HG02642 (cell line): Measurements from ENCODE around the gene ATP13A4.

Experiments
- ATAC-seq: cut with Tn5 transposase; IDR thresholded peaks from one replicate; pipeline ENCODE4 v1.9.1; 2021; ENCODE audit warnings: mild to moderate bottlenecking; ENCODE audit not compliant: unreplicated experiment, poor library complexity

ATP13A4 gene

DNA sequence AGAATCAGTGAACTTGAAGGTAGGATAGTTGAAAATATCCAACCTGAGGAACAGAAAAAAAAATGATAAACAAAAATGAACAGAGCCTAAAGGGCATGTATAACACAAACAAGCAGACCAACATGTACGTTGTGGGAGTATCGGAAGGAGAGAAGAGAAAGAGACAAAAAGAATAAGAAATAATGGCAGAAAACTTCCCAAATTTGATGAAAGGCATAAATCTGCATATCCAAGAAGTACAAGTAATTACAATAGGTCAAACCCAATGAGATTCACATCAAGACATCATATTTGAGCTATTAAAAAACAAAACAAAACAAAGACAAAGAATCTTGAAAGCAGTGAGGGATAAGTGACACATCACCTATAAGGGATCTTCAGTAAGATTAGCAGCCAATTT is 138.1 kb downstream of the ATP13A4 start:
- no peak for ATAC-seq

DNA sequence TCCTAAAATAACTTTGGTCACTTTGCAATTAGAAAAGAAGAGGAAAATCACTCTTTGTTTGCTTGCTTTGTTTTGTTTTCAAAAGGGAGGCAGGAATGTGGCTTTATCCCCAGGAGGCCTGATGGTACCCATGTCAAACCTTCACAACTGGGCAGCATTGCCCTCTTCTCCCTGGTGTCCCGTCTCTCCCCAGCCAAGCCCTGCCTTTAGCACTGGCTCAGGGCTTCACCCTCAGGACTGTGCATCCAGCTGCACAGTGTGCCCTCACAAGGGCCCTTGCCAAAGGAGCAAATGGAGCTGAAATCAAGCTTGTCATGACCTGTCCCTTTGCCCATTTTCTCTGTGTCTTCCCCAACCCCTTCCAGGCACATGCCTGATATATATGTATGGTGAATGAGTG is 147.0 kb downstream of the ATP13A4 start:
- ATAC-seq, result no peak

DNA sequence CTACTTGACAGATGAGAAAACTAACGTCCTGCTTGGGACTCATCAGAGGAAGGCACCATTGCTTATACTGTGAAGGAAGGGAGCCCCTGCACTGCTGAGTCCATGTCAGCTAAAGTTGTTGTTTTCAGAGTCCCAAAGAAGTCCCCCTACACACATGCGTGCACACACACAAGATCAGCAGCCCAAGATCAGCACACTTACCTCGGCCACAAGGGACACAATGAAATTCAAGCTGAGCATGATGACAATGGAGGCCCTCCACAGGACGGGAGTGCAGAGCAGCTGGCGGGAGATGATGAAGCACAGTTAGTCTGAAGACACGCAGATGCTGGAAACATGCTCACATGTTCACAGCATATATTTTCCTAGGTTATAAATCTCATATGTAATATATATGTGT is 147.6 kb downstream of the ATP13A4 start:
- ATAC-seq, result no peak

DNA sequence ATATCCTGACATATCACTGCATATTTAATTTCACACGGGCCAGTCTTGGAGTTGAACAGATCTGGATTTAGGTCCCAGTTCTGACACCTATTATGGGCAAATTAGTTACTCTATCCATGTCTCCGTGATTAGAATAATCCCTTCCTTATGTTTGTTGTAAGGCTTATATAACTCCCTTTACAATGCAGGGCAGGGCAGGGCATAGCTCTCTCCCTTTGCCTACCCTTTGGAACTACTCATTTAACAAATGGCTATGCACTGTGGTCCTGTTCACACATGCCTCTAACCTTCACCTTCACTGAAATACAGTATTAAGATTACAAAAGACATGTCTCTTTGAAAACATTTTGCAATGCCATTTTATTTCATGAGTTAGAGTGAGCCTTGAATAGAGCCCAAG is 151.4 kb downstream of the ATP13A4 start:
- ATAC-seq, result no peak

DNA sequence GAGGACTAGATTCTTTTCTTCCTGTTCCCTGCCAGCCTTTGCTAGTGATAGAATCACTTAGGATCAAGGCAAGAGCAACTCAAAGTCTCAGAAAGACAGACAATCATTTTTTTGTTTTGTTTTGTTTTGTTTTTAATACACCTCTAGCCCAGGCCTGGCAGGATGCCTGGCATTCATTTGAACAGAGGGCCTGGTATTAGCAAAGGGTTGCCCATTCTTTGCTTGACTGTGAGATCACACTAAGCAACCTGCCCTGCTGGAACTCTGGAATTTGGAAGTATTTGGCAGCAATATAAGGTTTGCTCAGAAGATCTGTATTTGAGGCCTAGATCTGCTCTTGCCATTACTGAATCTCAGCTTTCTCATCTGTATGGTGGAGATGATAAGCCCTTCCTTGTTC is 154.4 kb downstream of the ATP13A4 start:
- ATAC-seq, result no peak

DNA sequence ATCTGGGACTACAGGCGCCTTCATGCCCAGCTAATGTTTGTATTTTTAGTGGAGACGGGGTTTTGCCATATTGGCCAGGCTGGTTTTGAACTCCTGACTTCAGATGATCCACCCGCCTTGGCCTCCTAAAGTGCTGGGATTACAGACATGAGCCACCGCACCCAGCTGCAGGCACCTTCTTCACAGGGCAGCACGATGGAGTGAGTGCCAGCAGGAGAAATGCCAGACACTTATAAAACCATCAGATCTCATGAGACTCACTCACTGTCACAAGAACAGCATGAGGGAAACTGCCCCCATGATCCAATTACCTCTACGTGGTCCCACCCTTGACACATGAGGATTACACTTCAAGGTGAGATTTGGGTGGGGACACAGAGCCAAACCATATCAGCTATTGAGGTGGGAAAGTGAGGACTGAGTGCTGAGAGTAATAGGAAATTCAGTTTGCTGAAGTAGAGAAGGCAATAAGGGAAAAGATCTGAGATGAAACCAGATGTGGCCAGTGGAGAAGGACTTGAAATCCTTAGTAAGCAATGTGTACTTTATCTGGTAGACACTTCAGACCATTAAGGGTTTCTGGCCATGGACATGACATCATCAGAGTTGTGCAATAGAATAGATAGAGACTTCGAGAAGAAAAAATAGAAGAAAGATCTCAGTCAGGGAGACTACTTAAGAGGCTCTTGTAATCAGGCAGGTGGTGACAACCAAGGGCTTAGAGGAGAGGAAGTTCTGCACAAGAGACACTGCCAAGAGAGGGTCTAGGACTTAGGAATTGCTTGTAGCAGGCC is 158.0 kb downstream of the ATP13A4 start:
- no peak for ATAC-seq

DNA sequence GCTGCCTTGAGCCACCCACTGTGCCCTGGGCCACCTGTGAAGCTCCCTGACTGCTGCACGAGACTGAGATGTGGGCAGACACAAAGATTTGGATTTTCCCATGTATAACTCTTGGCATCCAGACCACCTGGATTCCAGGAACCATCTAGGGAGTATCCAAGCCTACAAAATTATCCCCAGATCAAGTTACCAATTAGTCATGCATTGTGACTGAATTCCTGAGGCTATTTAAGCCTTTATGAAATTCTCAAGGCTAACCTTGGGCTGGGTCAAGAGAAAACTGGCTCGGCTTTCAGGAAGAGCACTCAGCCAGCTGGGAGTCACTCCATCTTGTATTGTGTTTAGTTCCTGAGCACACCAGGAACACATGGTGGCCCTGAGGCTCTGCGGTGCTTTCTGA is 162.8 kb downstream of the ATP13A4 start:
- ATAC-seq, result no peak

DNA sequence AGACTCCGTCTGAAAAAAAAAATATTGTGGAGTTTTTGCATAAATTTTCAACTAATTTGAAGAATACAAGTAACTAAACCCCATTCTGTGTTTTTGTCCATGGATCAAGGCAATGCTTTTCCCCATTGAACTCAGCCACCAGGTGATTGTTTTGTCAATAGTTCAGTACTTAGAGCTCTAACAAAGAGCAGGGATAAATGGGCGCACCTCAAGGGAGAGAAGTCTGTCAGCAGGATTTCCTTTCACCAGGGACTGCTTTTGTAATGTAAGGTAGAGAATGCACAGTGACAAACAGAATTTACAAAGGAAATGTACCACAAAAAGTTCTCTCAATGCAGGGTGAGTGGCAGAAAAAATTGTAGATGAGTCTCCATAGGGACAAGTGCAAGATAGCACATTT is 165.4 kb downstream of the ATP13A4 start:
- no peak for ATAC-seq

DNA sequence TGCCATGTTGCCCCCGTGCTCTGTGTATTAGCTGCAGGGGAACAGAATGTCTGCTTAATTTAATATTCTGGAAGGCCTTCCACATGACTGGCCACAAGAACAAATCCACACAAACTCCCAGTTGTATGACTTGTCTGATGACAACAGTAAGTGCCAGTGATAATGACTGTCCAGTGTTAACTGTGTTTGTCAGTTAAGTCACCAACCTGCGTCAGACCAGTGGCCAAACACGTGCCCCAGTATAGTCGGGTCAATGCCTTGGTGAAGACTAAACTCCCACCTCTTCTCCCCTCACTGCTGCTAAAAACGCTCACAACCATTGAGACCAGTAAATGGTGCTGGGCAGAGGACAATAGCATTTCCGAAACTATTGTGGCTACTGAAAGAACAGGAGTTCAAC is 166.3 kb downstream of the ATP13A4 start:
- ATAC-seq, result no peak

DNA sequence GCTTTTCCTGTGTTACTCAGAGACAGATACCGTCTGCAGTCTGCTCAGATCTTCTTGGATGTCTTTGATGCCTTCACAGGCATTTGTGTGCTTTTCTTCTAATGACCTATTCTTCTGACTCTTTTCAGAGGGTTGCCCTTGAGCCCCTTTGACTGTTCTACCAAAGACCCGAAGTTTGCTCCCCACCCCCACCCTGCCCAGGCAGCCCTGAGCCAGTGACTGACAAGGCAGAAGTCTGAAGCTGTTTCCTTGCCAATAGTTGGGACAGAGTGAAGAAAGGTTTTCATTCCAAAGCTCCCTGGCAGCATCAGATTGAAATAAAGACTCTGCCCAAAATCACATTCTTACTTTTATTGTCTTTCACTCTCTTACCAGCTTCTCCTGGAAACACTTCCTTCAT is 167.1 kb downstream of the ATP13A4 start:
- no peak for ATAC-seq

DNA sequence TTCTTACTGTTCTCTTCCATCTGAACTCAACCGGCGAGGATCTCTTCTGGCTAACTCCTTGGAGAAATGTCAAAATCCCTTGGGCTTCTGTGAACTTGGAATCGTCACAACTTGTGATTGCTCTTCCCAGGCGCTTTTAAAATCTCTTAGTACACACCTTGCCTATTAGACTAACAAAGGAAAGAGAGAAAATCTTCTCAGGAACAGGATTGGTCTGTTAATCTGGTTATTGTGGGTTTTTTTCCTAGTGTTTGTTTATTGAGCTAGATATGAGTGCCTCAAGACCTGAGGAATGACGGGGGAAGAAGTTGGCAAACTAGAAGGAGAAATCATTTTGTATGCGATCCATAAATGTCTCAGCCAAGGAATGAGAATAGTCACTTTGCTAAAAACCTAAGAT is 176.0 kb downstream of the ATP13A4 start, which contains the start of gene ATP13A5:
Gene ATP13A5 (minus strand): TSS at position 48 of the 400 bp plus-strand sequence. CDS start 28 bp downstream, at position 20.
- ATAC-seq, result no peak

DNA sequence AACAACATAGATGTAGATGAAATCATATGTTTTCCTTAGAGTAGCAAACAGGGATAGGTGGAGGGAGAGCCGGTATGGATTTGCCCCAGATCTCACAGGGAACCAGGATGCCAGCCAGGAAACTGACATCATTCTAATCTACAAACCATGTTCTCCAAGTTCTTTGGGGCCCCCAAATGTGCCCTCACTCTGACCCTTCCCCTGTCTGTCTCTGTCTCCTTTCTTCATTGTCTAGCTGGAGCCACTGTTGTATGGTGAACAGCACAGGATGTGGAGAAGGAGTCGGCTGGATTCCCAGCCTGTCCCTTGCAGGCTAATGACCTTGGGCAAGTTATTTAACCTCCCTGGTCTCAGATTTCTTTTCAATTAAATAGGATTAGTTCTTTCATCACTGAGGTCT is 177.1 kb downstream of the ATP13A4 start:
- no peak for ATAC-seq

DNA sequence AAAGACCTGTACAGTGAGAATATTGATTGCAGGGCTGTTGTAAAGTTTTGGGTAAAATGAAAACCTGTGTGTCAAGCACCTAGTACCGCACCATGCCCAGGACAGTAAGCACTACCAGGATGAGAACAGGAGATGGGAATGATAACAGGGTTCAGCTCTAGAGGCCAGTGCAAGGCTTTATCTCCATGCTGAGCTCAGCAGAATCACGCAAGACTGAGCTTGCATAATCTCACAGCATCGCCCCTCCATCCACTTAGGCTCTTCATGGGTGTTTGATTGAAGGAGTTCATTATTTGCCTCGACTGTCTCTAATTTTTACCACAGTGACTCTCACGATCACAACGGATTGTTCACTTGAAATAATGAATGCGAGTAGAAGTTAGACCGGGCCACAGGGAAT is 179.1 kb downstream of the ATP13A4 start:
- ATAC-seq, result no peak

DNA sequence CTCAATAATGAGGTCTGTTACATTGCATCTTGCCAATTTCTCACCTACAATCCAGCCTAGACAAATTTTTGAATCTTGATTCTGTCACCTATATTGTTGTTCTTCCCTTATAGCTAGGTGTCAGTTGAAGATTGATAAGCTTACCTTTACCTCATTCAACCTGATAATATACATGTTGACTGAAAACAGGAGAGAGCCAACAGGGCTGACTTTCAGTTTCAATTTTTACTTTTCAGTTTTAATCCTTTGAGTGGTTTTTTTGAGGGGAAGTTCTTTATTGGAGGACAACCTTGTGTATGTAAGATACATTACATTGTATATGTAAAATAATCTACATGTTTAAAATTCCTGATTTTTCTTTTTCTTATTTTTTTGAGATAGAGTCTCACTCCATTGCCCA is 181.9 kb downstream of the ATP13A4 start:
- ATAC-seq, result no peak

DNA sequence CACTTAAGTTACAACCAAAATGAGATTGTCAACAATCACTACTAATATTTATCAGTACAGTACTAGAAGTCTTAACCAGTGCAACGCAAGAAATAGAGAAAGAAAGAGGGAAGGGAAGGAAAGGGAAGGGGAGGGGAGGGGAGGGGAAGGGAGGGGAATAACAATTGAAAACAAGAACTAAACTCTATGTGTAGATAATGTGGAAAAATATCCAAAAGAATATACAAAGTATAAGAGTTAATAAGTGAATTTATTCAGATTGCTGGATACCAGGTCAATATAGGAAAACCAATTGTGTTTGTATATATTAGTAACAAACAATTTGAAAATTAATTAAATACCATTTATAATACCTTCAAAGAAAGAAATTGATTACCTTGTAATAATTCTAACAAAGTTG is 186.8 kb downstream of the ATP13A4 start:
- ATAC-seq, result no peak

DNA sequence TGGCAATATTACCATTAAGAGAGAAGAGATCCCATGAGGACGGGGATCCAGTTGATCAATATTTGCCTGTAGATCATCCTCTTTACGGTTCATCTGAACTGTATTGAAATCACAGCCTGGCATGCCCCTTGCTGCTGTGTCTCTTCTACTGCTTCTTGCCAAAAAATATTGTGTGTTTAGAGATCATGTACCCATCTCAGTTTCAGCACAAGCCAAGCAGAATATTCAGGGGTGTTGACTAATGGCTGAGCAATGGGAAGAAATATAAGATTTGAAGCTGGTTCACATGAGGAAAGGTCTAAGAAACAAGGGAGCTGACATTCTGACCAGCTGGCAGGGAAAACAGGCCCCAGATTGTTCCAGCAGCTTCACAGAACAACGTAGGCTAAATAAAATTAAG is 197.4 kb downstream of the ATP13A4 start:
- no peak for ATAC-seq

DNA sequence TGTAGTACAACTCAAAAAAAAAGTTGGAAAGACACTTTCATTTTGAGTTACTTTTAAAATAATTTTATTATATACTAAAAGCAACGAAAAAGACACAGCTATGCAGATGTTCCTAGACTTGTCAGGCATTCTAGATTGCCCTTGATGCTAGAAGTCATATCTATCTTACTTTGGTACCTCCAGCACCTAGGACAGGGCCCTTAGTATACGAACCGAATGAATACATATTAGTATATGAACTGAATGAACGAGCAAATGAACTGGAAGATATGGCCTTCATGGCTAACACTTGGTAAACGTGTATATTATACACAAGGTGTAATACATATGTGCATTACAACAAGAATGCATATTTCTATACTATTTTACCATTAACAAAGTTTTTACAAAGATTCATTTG is 200.3 kb downstream of the ATP13A4 start:
- no peak for ATAC-seq
